ENCODE measurements around the gene CMTM7.
"Not testable (repeated sequence)": the region's sequence is repeated elsewhere in the genome, so short reads cannot be mapped to it uniquely, and the experiment has no call there.

Gene CMTM7

GRCh38 chr3:32436816-32437189, 45.1 kb downstream of the CMTM7 start:
- Histone ChIP-seq H3K4me3 (ENCODE audit: low read depth, low read length) (no peak overlapping the region), H3K79me2 (ENCODE audit: control insufficient read depth, insufficient read depth, low read length, poor library complexity) (no peaks in the 10 kb centered on the region), H3K9me3 (ENCODE audit: insufficient read depth, low read depth, low read length) (no peaks in the 10 kb centered on the region), H3K36me3 (ENCODE audit: control insufficient read depth in 1 of 2, insufficient read depth in 2 of 2, low read length in 2 of 2) (peaks cover 1 to 2% of the 10 kb centered on the region in 2 experiments), H3K4me1 (ENCODE audit: control insufficient read depth in 1 of 2, insufficient read depth in 2 of 2, low read length in 2 of 2) (peaks cover 3 to 9% of the 10 kb centered on the region in 2 experiments), H2AFZ (ENCODE audit: insufficient read depth, low read length, poor library complexity) (no peak overlapping the region), H3K27me3 (ENCODE audit: insufficient read depth, low read length) (no peaks in the 10 kb centered on the region), H3K14ac (ENCODE audit: low read length) (no peak overlapping the region), H2BK5ac (ENCODE audit: low read depth, low read length, poor library complexity) (no peak overlapping the region), H2AK5ac (ENCODE audit: low read length) (no peak overlapping the region), H3K18ac (ENCODE audit: low read length) (no peak overlapping the region), H3K9ac (ENCODE audit: low read length) (no peak overlapping the region), H4K91ac (ENCODE audit: low read depth, low read length) (no peak overlapping the region), H3K4ac (ENCODE audit: low read depth, low read length) (no peak overlapping the region), H3K79me1 (ENCODE audit: low read length) (no peaks in the 10 kb centered on the region), H3K4me2 (ENCODE audit: low read length) (no peak overlapping the region), H2BK12ac (ENCODE audit: low read length) (no peak overlapping the region), H4K12ac (ENCODE audit: low read depth, low read length) (no peak overlapping the region), H3K23ac (ENCODE audit: low read length) (no peak overlapping the region), H2BK120ac (ENCODE audit: insufficient read depth, low read length, poor library complexity) (no peak overlapping the region), H3K27ac (ENCODE audit: low read depth, low read length) (no peak overlapping the region), H4K8ac (ENCODE audit: low read depth, low read length) (no peak overlapping the region)
- no CpG with 5 or more reads among the region's 4 CpGs for WGBS (ENCODE audit: extremely low coverage, insufficient coverage, insufficient read length)
- no peak for DNase-seq

DNA sequence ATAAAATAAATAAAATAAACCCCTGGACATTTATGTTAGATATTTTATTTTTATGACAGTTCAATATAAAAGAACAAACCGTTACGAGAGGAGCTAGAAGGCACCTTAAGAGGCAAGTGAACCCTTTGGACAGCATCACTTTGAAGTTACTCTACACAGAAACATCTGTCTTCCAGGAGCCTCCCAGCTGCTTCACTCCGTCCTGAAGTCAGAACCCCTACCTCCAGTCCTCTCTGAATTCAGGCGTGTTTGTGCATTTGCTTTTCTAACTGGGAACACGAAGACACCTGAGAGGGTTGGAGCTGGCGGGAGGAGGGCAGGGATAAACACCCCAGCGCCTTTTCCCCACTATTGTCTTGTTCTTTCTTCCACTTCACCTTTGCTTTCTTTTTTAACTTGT, 46.2 kb downstream of the CMTM7 start:
- Histone ChIP-seq H3K79me1 (ENCODE audit: low read length) (no peaks in the 10 kb centered on the region), H3K4me1 (ENCODE audit: control insufficient read depth in 1 of 2, insufficient read depth in 2 of 2, low read length in 2 of 2) (peaks cover 3 to 9% of the 10 kb centered on the region in 2 experiments), H3K9ac (ENCODE audit: low read length) (no peak overlapping the region), H3K4me3 (ENCODE audit: low read depth, low read length) (no peak overlapping the region), H3K79me2 (ENCODE audit: control insufficient read depth, insufficient read depth, low read length, poor library complexity) (no peaks in the 10 kb centered on the region), H2BK12ac (ENCODE audit: low read length) (peak overlapping the region; percentile 27), H3K4me2 (ENCODE audit: low read length) (no peak overlapping the region), H3K27ac (ENCODE audit: low read depth, low read length) (no peak overlapping the region), H3K14ac (ENCODE audit: low read length) (no peak overlapping the region), H4K91ac (ENCODE audit: low read depth, low read length) (peak overlapping the region; percentile 39), H4K8ac (ENCODE audit: low read depth, low read length) (no peak overlapping the region), H3K27me3 (ENCODE audit: insufficient read depth, low read length) (no peaks in the 10 kb centered on the region), H3K4ac (ENCODE audit: low read depth, low read length) (no peak overlapping the region), H2AFZ (ENCODE audit: insufficient read depth, low read length, poor library complexity) (no peak overlapping the region), H2BK120ac (ENCODE audit: insufficient read depth, low read length, poor library complexity) (no peak overlapping the region), H3K23ac (ENCODE audit: low read length) (no peak overlapping the region), H2BK5ac (ENCODE audit: low read depth, low read length, poor library complexity) (no peak overlapping the region), H2AK5ac (ENCODE audit: low read length) (no peak overlapping the region), H3K36me3 (ENCODE audit: control insufficient read depth in 1 of 2, insufficient read depth in 2 of 2, low read length in 2 of 2) (peaks cover 2 to 3% of the 10 kb centered on the region in 2 experiments), H3K9me3 (ENCODE audit: insufficient read depth, low read depth, low read length) (no peaks in the 10 kb centered on the region), H3K18ac (ENCODE audit: low read length) (no peak overlapping the region), H4K12ac (ENCODE audit: low read depth, low read length) (no peak overlapping the region)
- DNase-seq, result no peak
- no CpG with 5 or more reads among the region's 7 CpGs for WGBS (ENCODE audit: extremely low coverage, insufficient coverage, insufficient read length)

- no peak overlapping the region for H3K14ac ChIP-seq (ENCODE audit: low read length)
These were observed 47.1 kb downstream of the CMTM7 start for GRCh38 chr3:32438596-32439344.

DNA sequence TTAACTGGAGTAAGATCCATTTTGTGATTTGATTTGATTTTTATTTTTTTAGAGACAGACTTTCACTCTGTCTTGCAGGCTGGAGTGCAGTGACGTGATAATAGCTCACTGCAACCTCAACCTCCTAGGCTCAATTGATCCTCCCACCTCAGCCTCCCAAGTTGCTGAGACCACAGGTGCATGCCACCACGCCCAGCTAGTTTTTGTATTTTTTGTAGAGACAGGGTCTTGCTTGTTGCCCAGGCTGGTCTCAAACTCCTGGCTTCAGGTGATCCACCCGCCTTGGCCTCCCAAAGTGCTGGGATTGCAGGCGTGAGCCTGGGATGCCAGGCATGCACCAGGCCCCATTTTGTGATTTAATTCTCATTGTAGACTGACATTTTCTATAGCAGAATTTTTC, 47.8 kb downstream of the CMTM7 start:
- H2BK120ac ChIP-seq (ENCODE audit: insufficient read depth, low read length, poor library complexity); DNase-seq; H3K79me2 ChIP-seq (ENCODE audit: control insufficient read depth, insufficient read depth, low read length, poor library complexity); H4K91ac ChIP-seq (ENCODE audit: low read depth, low read length); H3K4me2 ChIP-seq (ENCODE audit: low read length); H2AK5ac ChIP-seq (ENCODE audit: low read length); H2BK5ac ChIP-seq (ENCODE audit: low read depth, low read length, poor library complexity); H3K36me3 ChIP-seq (ENCODE audit: control insufficient read depth in 1 of 2, insufficient read depth in 2 of 2, low read length in 2 of 2); H2AFZ ChIP-seq (ENCODE audit: insufficient read depth, low read length, poor library complexity); H3K27me3 ChIP-seq (ENCODE audit: insufficient read depth, low read length); H2BK12ac ChIP-seq (ENCODE audit: low read length); H4K8ac ChIP-seq (ENCODE audit: low read depth, low read length); H3K4ac ChIP-seq (ENCODE audit: low read depth, low read length); H3K4me3 ChIP-seq (ENCODE audit: low read depth, low read length); H4K12ac ChIP-seq (ENCODE audit: low read depth, low read length); H3K14ac ChIP-seq (ENCODE audit: low read length); H3K18ac ChIP-seq (ENCODE audit: low read length); H3K9me3 ChIP-seq (ENCODE audit: insufficient read depth, low read depth, low read length); H3K27ac ChIP-seq (ENCODE audit: low read depth, low read length); H3K9ac ChIP-seq (ENCODE audit: low read length); H3K79me1 ChIP-seq (ENCODE audit: low read length); H3K23ac ChIP-seq (ENCODE audit: low read length); H3K4me1 ChIP-seq (ENCODE audit: control insufficient read depth in 1 of 2, insufficient read depth in 2 of 2, low read length in 2 of 2): not testable (repeated sequence)
- no CpG with 5 or more reads among the region's 4 CpGs for WGBS (ENCODE audit: extremely low coverage, insufficient coverage, insufficient read length)

More at GRCh38 chr3:32438596-32439344, 47.1 kb downstream of the CMTM7 start:
- Histone ChIP-seq H3K4ac (ENCODE audit: low read depth, low read length) (no peak overlapping the region), H2AK5ac (ENCODE audit: low read length) (no peak overlapping the region), H3K27ac (ENCODE audit: low read depth, low read length) (peak overlapping the region; percentile 3), H4K12ac (ENCODE audit: low read depth, low read length) (no peak overlapping the region), H4K91ac (ENCODE audit: low read depth, low read length) (peak overlapping the region; percentile 42), H3K4me1 (ENCODE audit: control insufficient read depth in 1 of 2, insufficient read depth in 2 of 2, low read length in 2 of 2) (peaks cover 3 to 9% of the 10 kb centered on the region in 2 experiments), H2BK12ac (ENCODE audit: low read length) (no peak overlapping the region), H3K36me3 (ENCODE audit: control insufficient read depth in 1 of 2, insufficient read depth in 2 of 2, low read length in 2 of 2) (peaks cover 2 to 3% of the 10 kb centered on the region in 2 experiments), H3K4me3 (ENCODE audit: low read depth, low read length) (no peak overlapping the region), H2BK120ac (ENCODE audit: insufficient read depth, low read length, poor library complexity) (no peak overlapping the region), H3K79me1 (ENCODE audit: low read length) (no peaks in the 10 kb centered on the region), H3K79me2 (ENCODE audit: control insufficient read depth, insufficient read depth, low read length, poor library complexity) (no peaks in the 10 kb centered on the region), H2AFZ (ENCODE audit: insufficient read depth, low read length, poor library complexity) (no peak overlapping the region), H3K9ac (ENCODE audit: low read length) (no peak overlapping the region), H3K27me3 (ENCODE audit: insufficient read depth, low read length) (no peaks in the 10 kb centered on the region), H3K23ac (ENCODE audit: low read length) (no peak overlapping the region), H2BK5ac (ENCODE audit: low read depth, low read length, poor library complexity) (no peak overlapping the region), H4K8ac (ENCODE audit: low read depth, low read length) (no peak overlapping the region), H3K18ac (ENCODE audit: low read length) (no peak overlapping the region), H3K4me2 (ENCODE audit: low read length) (peak overlapping the region; percentile 30), H3K9me3 (ENCODE audit: insufficient read depth, low read depth, low read length) (no peaks in the 10 kb centered on the region)
- DNase-seq, result peak in 1 of 2 donors; percentile 66
- WGBS (ENCODE audit: extremely low coverage, insufficient coverage, insufficient read length), result no CpG with 5 or more reads among the region's 10 CpGs

Data from trophoblast cell (in vitro differentiated cells and primary cell).